Measurements from ENCODE around the gene PKD1L1.
A peak's percentile ranks its signal among the peaks of the same experiment; 100 is the strongest.

The PKD1L1 gene

GRCh38 chr7:47832105-47832715, 116.1 kb downstream of the PKD1L1 start:
- Mint-ChIP-seq H3K36me3 (no peaks in the 10 kb centered on the region), H3K9me3 (no peaks in the 10 kb centered on the region), H3K4me1 (no peaks in the 10 kb centered on the region), H3K27ac (no peak overlapping the region), H3K4me3 (no peak overlapping the region), H3K27me3 (no peaks in the 10 kb centered on the region)
- CTCF ChIA-PET: no interaction called here
- no peak for DNase-seq

GRCh38 chr7:47830015-47830414, 118.3 kb downstream of the PKD1L1 start:
- Mint-ChIP-seq H3K4me1 (no peaks in the 10 kb centered on the region), H3K27me3 (no peaks in the 10 kb centered on the region), H3K36me3 (no peaks in the 10 kb centered on the region), H3K4me3 (no peak overlapping the region), H3K9me3 (no peaks in the 10 kb centered on the region), H3K27ac (no peak overlapping the region)
- DNase-seq: no peak
- CTCF ChIA-PET: no interaction called here

- H3K27ac Mint-ChIP-seq: no peak overlapping the region
- no peaks in the 10 kb centered on the region for H3K4me1 Mint-ChIP-seq
- H3K27me3 Mint-ChIP-seq: no peaks in the 10 kb centered on the region
- DNase-seq: no peak
- CTCF ChIA-PET: no interaction called here
- H3K36me3 Mint-ChIP-seq: no peaks in the 10 kb centered on the region
- no peak overlapping the region for H3K4me3 Mint-ChIP-seq
- no peaks in the 10 kb centered on the region for H3K9me3 Mint-ChIP-seq
Measured at GRCh38 chr7:47827871-47828270, 120.4 kb downstream of the PKD1L1 start.

GRCh38 chr7:47827351-47827756, 120.9 kb downstream of the PKD1L1 start:
- CTCF ChIA-PET: no interaction called here
- no peak overlapping the region for H3K4me3 Mint-ChIP-seq

GRCh38 chr7:47826754-47827153, 121.5 kb downstream of the PKD1L1 start:
- CTCF ChIA-PET: no interaction called here

More at GRCh38 chr7:47827351-47827756, 120.9 kb downstream of the PKD1L1 start:
- Mint-ChIP-seq H3K36me3 (no peaks in the 10 kb centered on the region), H3K9me3 (no peaks in the 10 kb centered on the region), H3K4me1 (no peaks in the 10 kb centered on the region), H3K27me3 (no peaks in the 10 kb centered on the region), H3K27ac (no peak overlapping the region)
- DNase-seq: no peak

GRCh38 chr7:47819607-47819920, 128.7 kb downstream of the PKD1L1 start:
- Mint-ChIP-seq H3K27me3 (no peaks in the 10 kb centered on the region), H3K9me3 (no peaks in the 10 kb centered on the region), H3K36me3 (no peaks in the 10 kb centered on the region), H3K27ac (no peak overlapping the region), H3K4me3 (no peak overlapping the region), H3K4me1 (no peaks in the 10 kb centered on the region)
- DNase-seq: no peak
- CTCF ChIA-PET: interaction anchor here (0.6 to 2.2 kb wide), 10 partner anchors 10 to 554 kb away, joined by 3 to 14 read pairs (median 4); no protein-coding TSS in a partner anchor

More at GRCh38 chr7:47826754-47827153, 121.5 kb downstream of the PKD1L1 start:
- no peak overlapping the region for H3K4me3 Mint-ChIP-seq
- no peak overlapping the region for H3K27ac Mint-ChIP-seq
- H3K9me3 Mint-ChIP-seq: no peaks in the 10 kb centered on the region
- H3K4me1 Mint-ChIP-seq: no peaks in the 10 kb centered on the region
- H3K27me3 Mint-ChIP-seq: no peaks in the 10 kb centered on the region
- no peak for DNase-seq
- H3K36me3 Mint-ChIP-seq: no peaks in the 10 kb centered on the region

- peak; percentile 66 for DNase-seq
- Mint-ChIP-seq H3K4me3 (no peak overlapping the region), H3K4me1 (no peaks in the 10 kb centered on the region), H3K27ac (no peak overlapping the region), H3K9me3 (no peaks in the 10 kb centered on the region), H3K27me3 (no peaks in the 10 kb centered on the region), H3K36me3 (no peaks in the 10 kb centered on the region)
- CTCF ChIA-PET: interaction anchor here (0.6 to 2.2 kb wide), 11 partner anchors 9 to 553 kb away, joined by 3 to 14 read pairs (median 4); no protein-coding TSS in a partner anchor
Measured at GRCh38 chr7:47818796-47819606, 129.3 kb downstream of the PKD1L1 start.

GRCh38 chr7:47817917-47818316, 130.3 kb downstream of the PKD1L1 start:
- no peaks in the 10 kb centered on the region for H3K27me3 Mint-ChIP-seq
- H3K4me1 Mint-ChIP-seq: no peaks in the 10 kb centered on the region
- CTCF ChIA-PET: interaction anchor here (1.8 to 2.2 kb wide), 2 partner anchors 8 to 552 kb away, joined by 11 to 14 read pairs; no protein-coding TSS in a partner anchor
- H3K36me3 Mint-ChIP-seq: no peaks in the 10 kb centered on the region
- H3K27ac Mint-ChIP-seq: no peak overlapping the region
- no peak for DNase-seq
- no peak overlapping the region for H3K4me3 Mint-ChIP-seq
- no peaks in the 10 kb centered on the region for H3K9me3 Mint-ChIP-seq

- Mint-ChIP-seq H3K36me3 (no peaks in the 10 kb centered on the region), H3K27ac (no peak overlapping the region), H3K4me1 (no peaks in the 10 kb centered on the region), H3K9me3 (no peaks in the 10 kb centered on the region), H3K27me3 (no peaks in the 10 kb centered on the region), H3K4me3 (no peak overlapping the region)
- DNase-seq: no peak
- CTCF ChIA-PET: interaction anchor here (1.1 kb wide), 1 partner anchor 29 kb away, joined by 3 read pairs; no protein-coding TSS in a partner anchor
Measured at GRCh38 chr7:47816647-47817046, 131.6 kb downstream of the PKD1L1 start.

GRCh38 chr7:47815867-47816266, 132.4 kb downstream of the PKD1L1 start:
- no peak for DNase-seq
- no peaks in the 10 kb centered on the region for H3K36me3 Mint-ChIP-seq
- CTCF ChIA-PET: interaction anchor here (0.8 to 1.1 kb wide), 2 partner anchors 29 to 550 kb away, joined by 3 read pairs; no protein-coding TSS in a partner anchor
- H3K9me3 Mint-ChIP-seq: no peaks in the 10 kb centered on the region
- no peak overlapping the region for H3K4me3 Mint-ChIP-seq
- H3K27me3 Mint-ChIP-seq: no peaks in the 10 kb centered on the region
- no peaks in the 10 kb centered on the region for H3K4me1 Mint-ChIP-seq
- H3K27ac Mint-ChIP-seq: no peak overlapping the region

GRCh38 chr7:47814905-47815613, 133.2 kb downstream of the PKD1L1 start:
- Mint-ChIP-seq H3K27me3 (no peaks in the 10 kb centered on the region), H3K9me3 (no peaks in the 10 kb centered on the region), H3K4me3 (no peak overlapping the region), H3K36me3 (no peaks in the 10 kb centered on the region), H3K27ac (no peak overlapping the region), H3K4me1 (no peaks in the 10 kb centered on the region)
- no peak for DNase-seq
- CTCF ChIA-PET: interaction anchor here (1.1 kb wide), 1 partner anchor 549 kb away, joined by 3 read pairs; no protein-coding TSS in a partner anchor

- no peak overlapping the region for H3K27ac Mint-ChIP-seq
- no peaks in the 10 kb centered on the region for H3K9me3 Mint-ChIP-seq
- no peaks in the 10 kb centered on the region for H3K36me3 Mint-ChIP-seq
- H3K4me1 Mint-ChIP-seq: no peaks in the 10 kb centered on the region
- no peaks in the 10 kb centered on the region for H3K27me3 Mint-ChIP-seq
- CTCF ChIA-PET: interaction anchor here (1.1 kb wide), 1 partner anchor 548 kb away, joined by 3 read pairs; no protein-coding TSS in a partner anchor
- no peak for DNase-seq
- no peak overlapping the region for H3K4me3 Mint-ChIP-seq
Measured at GRCh38 chr7:47813620-47814260, 134.5 kb downstream of the PKD1L1 start.

- no peaks in the 10 kb centered on the region for H3K36me3 Mint-ChIP-seq
- H3K27me3 Mint-ChIP-seq: no peaks in the 10 kb centered on the region
- H3K4me1 Mint-ChIP-seq: no peaks in the 10 kb centered on the region
- CTCF ChIA-PET: interaction anchor here (0.9 kb wide), 1 partner anchor 546 kb away, joined by 3 read pairs; no protein-coding TSS in a partner anchor
- DNase-seq: no peak
- no peak overlapping the region for H3K27ac Mint-ChIP-seq
- no peak overlapping the region for H3K4me3 Mint-ChIP-seq
- no peaks in the 10 kb centered on the region for H3K9me3 Mint-ChIP-seq
Measured at GRCh38 chr7:47812429-47813136, 135.7 kb downstream of the PKD1L1 start.

All from activated naive CD4-positive, alpha-beta T cell treated with anti-CD3 and anti-CD28 coated beads, Interleukin-2, amount 10 ng/mL, durations not matched to agents 7 days and 5 days (primary cell).